GM23338 (cell line): ENCODE measurements around the gene SPDYA.

Experiments
- CREB1 ChIP-seq: fragments of 250-450 bp; sonication (Bioruptor Pico); IDR thresholded peaks from 2 replicates; pipeline ENCODE4 v1.5.0; 2020; ENCODE audit warnings: low read depth, mild to moderate bottlenecking, moderate library complexity
- CTCF ChIP-seq, 2 experiments: fragments of 200-600 bp in 1 of 2; sonication (generic) in 1 of 2; conservative IDR thresholded peaks; 2 replicates each; pipeline versions ENCODE4 v1.5.1 to v1.6.1; 2016 to 2017; ENCODE audit warnings: antibody characterized with exemption in 2 of 2, low read depth in 2 of 2, mild to moderate bottlenecking in 2 of 2, moderate library complexity in 1 of 2
- ETS1 ChIP-seq: IDR thresholded peaks from 2 replicates; pipeline ENCODE4 v1.6.1; 2016; ENCODE audit warnings: antibody characterized with exemption
- EZH2 ChIP-seq: fragments of 200-600 bp; sonication (generic); IDR thresholded peaks from one replicate; pipeline ENCODE4 v1.8.0; 2017; ENCODE audit warnings: antibody characterized with exemption, mild to moderate bottlenecking, low read depth; ENCODE audit not compliant: unreplicated experiment
- EZH2phosphoT487 ChIP-seq: fragments of 200-600 bp; sonication (generic); IDR thresholded peaks from one replicate; pipeline ENCODE4 v1.8.1; 2018; ENCODE audit warnings: antibody characterized with exemption; ENCODE audit not compliant: unreplicated experiment
- JUNB ChIP-seq: IDR thresholded peaks from one replicate; pipeline ENCODE4 v1.6.1; 2016; ENCODE audit warnings: antibody characterized with exemption; ENCODE audit not compliant: unreplicated experiment
- NANOG ChIP-seq: IDR thresholded peaks from 2 replicates; pipeline ENCODE4 v1.6.1; 2016; ENCODE audit warnings: antibody characterized with exemption, borderline replicate concordance
- POLR2AphosphoS5 ChIP-seq: IDR thresholded peaks from 2 replicates; pipeline ENCODE4 v1.6.1; 2016; ENCODE audit warnings: antibody characterized with exemption, low read depth
- REST ChIP-seq: IDR thresholded peaks from one replicate; pipeline ENCODE4 v1.6.1; 2018; ENCODE audit warnings: antibody characterized with exemption; ENCODE audit not compliant: unreplicated experiment
- STAT1 ChIP-seq: IDR thresholded peaks from one replicate; pipeline ENCODE4 v1.6.1; 2016; ENCODE audit warnings: antibody characterized with exemption; ENCODE audit not compliant: unreplicated experiment
- ZNF114 ChIP-seq: fragments of 250-450 bp; sonication (Bioruptor Pico); IDR thresholded peaks from 2 replicates; pipeline ENCODE4 v1.5.0; 2020; ENCODE audit warnings: mild to moderate bottlenecking, moderate library complexity
- ZNF331 ChIP-seq: fragments of 250-450 bp; sonication (Bioruptor Pico); IDR thresholded peaks from 2 replicates; pipeline ENCODE4 v1.5.0; 2020; ENCODE audit warnings: low read depth, mild to moderate bottlenecking, moderate library complexity

GRCh38 chr2:28761420-28761819 is 49.2 kb upstream of the SPDYA start:
- no peak for TF ChIP-seq CTCF (conservative IDR thresholded peaks at IDR 0.05; ENCODE audit: low read depth in 2 of 2)
- TF ChIP-seq ZNF331 (CRISPR knock-in tag), result no peak
- no peak for TF ChIP-seq EZH2
- no peak for TF ChIP-seq POLR2AphosphoS5
- TF ChIP-seq REST, result no peak
- TF ChIP-seq EZH2phosphoT487, result no peak
- TF ChIP-seq CREB1, result no peak
- no peak for TF ChIP-seq JUNB
- no peak for TF ChIP-seq NANOG
- no peak for TF ChIP-seq ZNF114 (CRISPR knock-in tag)
- no peak for TF ChIP-seq ETS1
- no peak for TF ChIP-seq STAT1
